GM19351 (cell line): ENCODE measurements around the gene CCDC90B.
"Not testable (repeated sequence)": the region's sequence is repeated elsewhere in the genome, so short reads cannot be mapped to it uniquely, and the experiment has no call there.

ENCODE experiments used
- ATAC-seq: cut with Tn5 transposase; IDR thresholded peaks from one replicate; pipeline ENCODE4 v1.9.1; 2021; ENCODE audit warnings: mild to moderate bottlenecking, moderate library complexity; ENCODE audit not compliant: unreplicated experiment

Gene CCDC90B

GRCh38 chr11:83292709-83293456 lies 6.7 kb upstream of the CCDC90B start:
- ATAC-seq = peak; percentile 75

- ATAC-seq = no peak
Observed at GRCh38 chr11:83287631-83288030, 1.5 kb upstream of the CCDC90B start.

GRCh38 chr11:83285151-83285770 lies 906 bp downstream of the CCDC90B start:
- peak; percentile 36 for ATAC-seq

- ATAC-seq = no peak
Observed at GRCh38 chr11:83284501-83285150, 1.5 kb downstream of the CCDC90B start.

- no peak for ATAC-seq
Observed at GRCh38 chr11:83282084-83282716, 4.0 kb downstream of the CCDC90B start.

GRCh38 chr11:83280256-83280655 lies 5.9 kb downstream of the CCDC90B start:
- ATAC-seq = no peak

- ATAC-seq = no peak
Observed at GRCh38 chr11:83278351-83278750, 7.8 kb downstream of the CCDC90B start.

- no peak for ATAC-seq
Observed at GRCh38 chr11:83275888-83276641, 10.1 kb downstream of the CCDC90B start.

- ATAC-seq = no peak
Observed at GRCh38 chr11:83272627-83273026, 13.5 kb downstream of the CCDC90B start.

GRCh38 chr11:83271734-83272133 lies 14.4 kb downstream of the CCDC90B start:
- ATAC-seq = not testable (repeated sequence)

- not testable (repeated sequence) for ATAC-seq
Observed at GRCh38 chr11:83269080-83269479, 17.1 kb downstream of the CCDC90B start.

- ATAC-seq = no peak
Observed at GRCh38 chr11:83265331-83265730, 20.8 kb downstream of the CCDC90B start.

- no peak for ATAC-seq
Observed at GRCh38 chr11:83259559-83259958, 26.6 kb downstream of the CCDC90B start.

GRCh38 chr11:83257761-83258168 lies 28.4 kb downstream of the CCDC90B start:
- no peak for ATAC-seq

GRCh38 chr11:83256602-83257340 lies 29.4 kb downstream of the CCDC90B start:
- no peak for ATAC-seq

- ATAC-seq = no peak
Observed at GRCh38 chr11:83255366-83255765, 30.8 kb downstream of the CCDC90B start.

GRCh38 chr11:83252941-83253340 lies 33.2 kb downstream of the CCDC90B start:
- ATAC-seq = no peak

- ATAC-seq = no peak
Observed at GRCh38 chr11:83252266-83252665, 33.9 kb downstream of the CCDC90B start.

GRCh38 chr11:83249972-83250593 lies 36.1 kb downstream of the CCDC90B start:
- ATAC-seq = peak; percentile 88

GRCh38 chr11:83249445-83249844 lies 36.7 kb downstream of the CCDC90B start:
- no peak for ATAC-seq
